NCI-H2196 (cell line): ENCODE data around the gene MRPL48.

Experiments
- DNase-seq: peaks from one replicate; lab custom pipeline; 2025; ENCODE audit not compliant: unreplicated experiment; lab: John Stamatoyannopoulos, UW

Gene MRPL48

DNA sequence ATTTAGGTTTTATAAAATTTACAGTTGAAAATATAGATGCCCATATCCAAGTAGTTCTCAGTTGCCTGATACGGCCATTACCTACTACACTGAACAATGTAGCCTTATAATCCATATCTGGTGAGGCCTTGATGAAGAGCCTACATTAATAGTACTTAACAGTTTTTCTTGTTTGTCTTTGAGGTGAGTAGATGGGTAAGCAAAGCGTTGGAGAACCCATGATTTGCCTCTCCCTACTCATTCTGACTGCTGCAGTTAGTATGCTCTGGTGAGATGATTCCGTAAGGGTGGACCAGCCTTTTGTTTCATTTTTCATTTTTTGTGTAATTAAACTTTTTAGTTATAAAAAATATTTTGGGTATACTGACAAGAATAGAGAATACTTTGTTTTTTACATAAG lies 100.6 kb downstream of the MRPL48 start:
- no peak for DNase-seq

- no peak for DNase-seq
Measured at GRCh38 chr11:73889019-73889418, 101.3 kb downstream of the MRPL48 start.

DNA sequence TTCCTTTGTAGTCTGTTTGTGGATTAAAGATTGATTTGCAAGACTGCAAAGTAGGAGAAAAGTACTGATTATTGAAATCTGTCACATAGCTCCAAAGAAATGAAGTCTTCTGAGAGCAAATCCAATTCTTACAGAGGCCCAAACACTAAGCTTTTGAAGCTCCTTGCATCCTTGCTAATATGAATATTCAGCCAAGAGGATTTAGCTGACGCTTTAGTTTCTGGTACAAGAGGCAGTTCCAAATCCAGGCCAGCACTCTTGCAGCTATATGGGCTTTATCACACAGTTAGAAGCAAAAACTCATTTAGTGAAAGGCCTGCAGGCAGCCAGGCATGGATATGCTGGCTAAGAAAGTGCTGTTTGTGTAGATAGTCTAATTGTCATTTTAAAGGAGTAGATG lies 101.9 kb downstream of the MRPL48 start:
- no peak for DNase-seq

DNA sequence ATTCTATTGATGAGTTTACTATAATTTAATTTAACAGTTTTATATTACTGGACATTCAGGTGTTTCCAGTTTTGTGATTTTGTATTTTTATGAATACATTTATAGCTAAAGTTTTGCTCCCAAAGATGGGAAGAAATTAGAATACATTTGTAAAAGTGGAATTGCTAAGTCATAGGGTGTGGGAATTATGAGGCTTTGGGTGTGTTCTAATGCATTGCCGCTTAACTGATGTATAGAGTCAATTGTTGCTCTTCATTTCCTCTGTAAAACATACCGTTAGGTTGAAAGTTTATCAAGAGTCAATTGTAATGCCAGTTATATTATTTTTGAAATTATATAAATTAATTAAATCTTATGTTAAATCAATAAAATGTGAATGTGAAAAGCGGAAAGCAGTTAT lies 105.4 kb downstream of the MRPL48 start:
- DNase-seq, result no peak

- DNase-seq, result no peak
Measured at GRCh38 chr11:73894725-73895335, 107.2 kb downstream of the MRPL48 start.

GRCh38 chr11:73902303-73902702 lies 114.6 kb downstream of the MRPL48 start:
- no peak for DNase-seq

GRCh38 chr11:73907191-73907590 lies 119.5 kb downstream of the MRPL48 start:
- DNase-seq, result no peak

- no peak for DNase-seq
Measured at GRCh38 chr11:73912026-73912425, 124.4 kb downstream of the MRPL48 start.

DNA sequence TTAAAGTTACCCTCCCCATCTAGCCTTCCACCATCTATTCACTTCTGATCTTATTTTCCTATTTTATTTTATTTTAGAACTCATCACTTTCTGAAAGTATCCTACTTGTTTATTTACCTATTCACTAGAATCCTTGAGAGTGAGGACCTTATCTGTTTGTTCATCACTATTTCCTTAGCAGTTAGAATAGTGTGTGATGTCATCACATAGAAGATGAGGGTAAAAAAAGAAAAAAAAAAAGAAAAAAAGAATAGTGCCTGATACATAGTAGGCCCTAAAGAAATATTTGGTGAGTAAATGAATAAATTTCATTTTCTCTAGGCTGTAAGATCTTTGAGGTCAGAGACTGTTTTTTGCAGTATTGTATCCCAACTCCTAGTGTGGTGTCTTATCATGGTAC lies 125.8 kb downstream of the MRPL48 start:
- DNase-seq, result no peak

DNA sequence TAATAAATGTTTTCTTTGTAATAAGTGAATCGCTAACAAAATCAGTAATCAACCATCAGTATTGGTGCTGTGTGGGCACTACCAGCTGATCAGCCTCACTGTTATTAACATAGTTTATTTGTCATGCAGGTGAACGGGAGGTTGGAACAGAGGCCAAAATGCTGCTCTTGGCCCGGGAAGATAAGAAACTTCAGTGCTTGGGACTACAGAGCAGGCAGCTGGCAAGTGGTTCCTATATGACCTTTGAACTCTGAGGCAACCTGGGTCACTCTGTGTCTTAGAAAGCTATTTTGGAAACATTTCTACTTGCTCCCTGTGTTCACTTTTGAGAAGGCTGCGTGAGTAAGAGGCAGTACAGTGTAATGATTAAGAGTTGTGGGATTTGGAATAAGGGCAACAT lies 126.6 kb downstream of the MRPL48 start:
- no peak for DNase-seq
